Activated T-cell treated with anti-CD3 and anti-CD28 coated beads, Interleukin-2, amount 50 U/mL, for 72 hours (primary cell): ENCODE measurements around the gene MAP4K4. TPM values are rescaled to one million over a fixed set of nuclear protein-coding genes. Genes with fewer than 3 reads are reported as not detected.
A peak's percentile ranks its signal among the peaks of the same experiment; 100 is the strongest.

Experiments used
- ATAC-seq, 2 donors: fragments of 150-1000 bp; cut with Tn5 transposase; replicated peaks in 1 of 2; 2 replicates each; pipeline ENCODE4 v1.10.0; 2021; ENCODE audit warnings: moderate library complexity in 2 of 2, mild to moderate bottlenecking in 1 of 2
- DNase-seq, 2 donors: peaks; one replicate each; pipeline ENCODE4 v3.0.0; 2021 to 2022; ENCODE audit warnings: mixed read lengths in 1 of 2
- H3K27ac Mint-ChIP-seq: one replicate; pipeline ENCODE4 v1.8.0; 2022; ENCODE audit warnings: mild to moderate bottlenecking, moderate library complexity, mixed read lengths
- H3K27me3 Mint-ChIP-seq: one replicate; pipeline ENCODE4 v1.8.0; 2022; ENCODE audit warnings: low read depth, mixed read lengths
- H3K36me3 Mint-ChIP-seq, 2 donors: one replicate each; pipeline ENCODE4 v1.8.0; 2022; ENCODE audit warnings: mixed read lengths in 2 of 2, mild to moderate bottlenecking in 1 of 2; ENCODE audit not compliant: insufficient read depth in 2 of 2
- H3K4me1 Mint-ChIP-seq: one replicate; pipeline ENCODE4 v1.8.0; 2022; ENCODE audit warnings: low read depth, mixed read lengths
- H3K4me3 Mint-ChIP-seq, 2 donors: one replicate each; pipeline ENCODE4 v1.8.0; 2022; ENCODE audit warnings: mild to moderate bottlenecking in 2 of 2, mixed read lengths in 2 of 2, moderate library complexity in 2 of 2
- H3K9me3 Mint-ChIP-seq, 2 donors: one replicate each; pipeline ENCODE4 v1.8.0; 2022; ENCODE audit warnings: mixed read lengths in 2 of 2
- total RNA-seq, 2 donors: library from RNA; stranded (reverse); gene quantifications; one replicate each; pipeline ENCODE4 v1.2.3, GENCODE V29; 2022

MAP4K4 gene
- total RNA-seq, 2 donors from 2014 or later = 72.1 to 85.1 TPM

DNA sequence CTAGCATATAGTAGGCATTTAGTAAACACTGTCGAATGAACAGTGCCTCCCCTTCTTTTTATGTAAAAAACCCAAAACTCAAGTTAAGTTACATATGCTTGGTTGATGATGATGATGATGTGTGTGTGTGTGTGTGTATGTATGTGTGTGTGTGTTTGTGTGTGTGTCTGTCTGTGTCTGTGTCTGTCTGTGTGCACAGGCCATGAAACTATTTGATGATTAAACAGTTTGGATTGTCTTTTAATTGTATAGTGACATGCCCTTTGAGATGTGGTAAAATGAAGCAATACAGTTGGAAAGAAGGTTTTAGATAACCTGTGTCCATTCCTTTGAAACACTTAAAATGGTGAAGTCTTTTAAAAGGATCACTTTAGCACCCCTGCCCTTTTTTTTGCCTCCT lies 105.6 kb downstream of the MAP4K4 start:
- Mint-ChIP-seq H3K4me1 (peaks cover 43% of the 10 kb centered on the region), H3K36me3 (peaks cover 0 to 2% of the 10 kb centered on the region in 2 donors), H3K4me3 (no peak overlapping the region), H3K27ac (peak overlapping the region; percentile 29), H3K27me3 (no peaks in the 10 kb centered on the region), H3K9me3 (no peaks in the 10 kb centered on the region)
- DNase-seq (no peak), ATAC-seq (no peak)

- Mint-ChIP-seq H3K4me3 (no peak overlapping the region), H3K27me3 (no peaks in the 10 kb centered on the region), H3K9me3 (no peaks in the 10 kb centered on the region), H3K4me1 (peaks cover 39% of the 10 kb centered on the region), H3K36me3 (peaks cover 0 to 2% of the 10 kb centered on the region in 2 donors), H3K27ac (no peak overlapping the region)
- DNase-seq (no peak), ATAC-seq (no peak)
Measured at GRCh38 chr2:101803945-101804696, 106.6 kb downstream of the MAP4K4 start.

- H3K36me3 Mint-ChIP-seq = peaks cover 0 to 2% of the 10 kb centered on the region in 2 donors
- peaks cover 36% of the 10 kb centered on the region for H3K4me1 Mint-ChIP-seq
- H3K27me3 Mint-ChIP-seq = no peaks in the 10 kb centered on the region
- ATAC-seq (no peak), DNase-seq (no peak)
- no peaks in the 10 kb centered on the region for H3K9me3 Mint-ChIP-seq
- H3K4me3 Mint-ChIP-seq = peak overlapping the region; percentile 8 to 25
- H3K27ac Mint-ChIP-seq = peak overlapping the region; percentile 33
Measured at GRCh38 chr2:101805152-101806088, 107.9 kb downstream of the MAP4K4 start.

GRCh38 chr2:101806123-101806522 lies 108.6 kb downstream of the MAP4K4 start:
- DNase-seq = peak in 1 of 2 donors; percentile 23
- Mint-ChIP-seq H3K4me1 (peaks cover 36% of the 10 kb centered on the region), H3K27me3 (no peaks in the 10 kb centered on the region), H3K36me3 (peaks cover 0 to 2% of the 10 kb centered on the region in 2 donors), H3K4me3 (peak overlapping the region; percentile 25 to 70), H3K27ac (peak overlapping the region; percentile 33), H3K9me3 (no peaks in the 10 kb centered on the region)
- ATAC-seq = peak; percentile 79 to 82

DNA sequence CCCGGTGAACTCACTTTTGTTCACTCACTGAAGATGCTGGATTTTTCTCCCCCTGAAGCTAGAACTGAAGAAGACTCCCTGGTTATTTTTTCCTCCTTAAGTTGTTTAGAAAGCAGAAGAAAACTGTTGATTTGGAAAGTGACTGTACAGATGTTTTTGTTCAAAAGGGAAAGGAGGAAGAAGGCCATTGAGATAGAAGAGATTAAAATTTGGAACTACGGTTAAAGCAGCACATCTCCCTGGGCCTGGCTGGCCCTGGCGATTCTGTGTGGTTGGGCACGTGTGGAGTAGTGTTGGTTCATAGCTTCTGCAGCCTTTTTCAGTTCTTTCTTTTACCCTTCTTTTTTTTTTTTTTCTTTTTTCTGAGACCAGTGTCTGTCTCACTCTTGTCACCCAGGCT lies 109.2 kb downstream of the MAP4K4 start:
- H3K36me3 Mint-ChIP-seq = peaks cover 0 to 2% of the 10 kb centered on the region in 2 donors
- peak overlapping the region; percentile 45 to 70 for H3K4me3 Mint-ChIP-seq
- H3K9me3 Mint-ChIP-seq = peaks cover 0 to 4% of the 10 kb centered on the region in 2 donors
- H3K4me1 Mint-ChIP-seq = peaks cover 36% of the 10 kb centered on the region
- ATAC-seq (no peak), DNase-seq (no peak)
- H3K27ac Mint-ChIP-seq = peak overlapping the region; percentile 62
- H3K27me3 Mint-ChIP-seq = no peaks in the 10 kb centered on the region

DNA sequence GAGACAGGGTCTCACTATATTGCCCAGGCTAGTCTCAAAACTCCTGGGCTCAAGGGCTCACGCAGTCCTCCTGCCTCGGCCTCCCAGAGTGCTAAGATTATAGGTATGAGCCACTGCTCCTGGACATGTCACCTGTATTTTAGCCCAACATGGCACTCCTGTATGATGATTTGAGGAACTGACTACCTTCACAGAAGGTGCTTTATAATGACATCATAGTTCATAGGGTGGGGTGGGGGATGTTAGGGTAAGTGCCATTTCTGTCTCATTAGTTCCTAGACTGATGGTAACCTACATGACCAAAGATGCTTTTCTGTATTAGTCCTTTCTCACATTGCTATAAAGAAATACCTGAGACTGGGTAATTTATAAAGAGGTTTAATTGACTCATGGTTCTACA lies 109.7 kb downstream of the MAP4K4 start:
- Mint-ChIP-seq H3K27me3 (no peaks in the 10 kb centered on the region), H3K4me3 (peak overlapping the region in 1 of 2 donors; percentile 70), H3K4me1 (peaks cover 39% of the 10 kb centered on the region), H3K9me3 (peaks cover 0 to 4% of the 10 kb centered on the region in 2 donors), H3K27ac (no peak overlapping the region), H3K36me3 (peaks cover 0 to 2% of the 10 kb centered on the region in 2 donors)
- no peak for DNase-seq
- no peak for ATAC-seq

GRCh38 chr2:101808006-101808562 lies 110.6 kb downstream of the MAP4K4 start:
- Mint-ChIP-seq H3K9me3 (peaks cover 0 to 4% of the 10 kb centered on the region in 2 donors), H3K27me3 (no peaks in the 10 kb centered on the region), H3K4me1 (peaks cover 44% of the 10 kb centered on the region), H3K27ac (no peak overlapping the region), H3K4me3 (no peak overlapping the region), H3K36me3 (peaks cover 0 to 2% of the 10 kb centered on the region in 2 donors)
- DNase-seq (no peak), ATAC-seq (no peak)

DNA sequence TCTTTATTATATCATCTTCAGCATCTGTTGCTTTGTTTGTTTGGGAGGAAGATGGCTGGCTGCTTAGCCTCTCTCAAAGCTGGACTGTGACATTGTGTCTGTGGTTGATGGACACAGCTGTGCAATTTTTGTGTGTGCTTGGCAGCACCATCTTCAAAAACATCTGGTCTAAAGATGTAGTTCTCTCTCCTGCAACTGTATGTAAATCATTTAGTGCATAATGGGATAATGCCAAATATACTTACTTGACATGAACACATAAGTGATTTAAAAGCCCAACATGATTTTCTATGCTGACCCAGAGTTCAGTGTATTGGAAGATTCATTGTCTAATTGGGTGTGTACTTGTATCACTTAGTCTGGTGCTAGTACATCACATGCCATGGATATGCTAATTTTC lies 112.2 kb downstream of the MAP4K4 start:
- ATAC-seq (no peak), DNase-seq (no peak)
- Mint-ChIP-seq H3K27ac (peak overlapping the region; percentile 45), H3K4me1 (peaks cover 51% of the 10 kb centered on the region), H3K4me3 (no peak overlapping the region), H3K27me3 (no peaks in the 10 kb centered on the region), H3K36me3 (peaks cover 0 to 2% of the 10 kb centered on the region in 2 donors), H3K9me3 (peaks cover 0 to 4% of the 10 kb centered on the region in 2 donors)

- Mint-ChIP-seq H3K27me3 (no peaks in the 10 kb centered on the region), H3K4me1 (peaks cover 48% of the 10 kb centered on the region), H3K9me3 (peaks cover 0 to 4% of the 10 kb centered on the region in 2 donors), H3K4me3 (no peak overlapping the region), H3K27ac (no peak overlapping the region), H3K36me3 (peaks cover 0 to 4% of the 10 kb centered on the region in 2 donors)
- DNase-seq (no peak), ATAC-seq (no peak)
Measured at GRCh38 chr2:101811226-101812015, 113.9 kb downstream of the MAP4K4 start.

GRCh38 chr2:101812226-101812625 lies 114.7 kb downstream of the MAP4K4 start:
- H3K9me3 Mint-ChIP-seq = peaks cover 0 to 4% of the 10 kb centered on the region in 2 donors
- no peak overlapping the region for H3K4me3 Mint-ChIP-seq
- ATAC-seq = no peak
- peak overlapping the region; percentile 49 for H3K27ac Mint-ChIP-seq
- peaks cover 41% of the 10 kb centered on the region for H3K4me1 Mint-ChIP-seq
- no peaks in the 10 kb centered on the region for H3K27me3 Mint-ChIP-seq
- H3K36me3 Mint-ChIP-seq = peaks cover 0 to 2% of the 10 kb centered on the region in 2 donors
- DNase-seq = no peak

DNA sequence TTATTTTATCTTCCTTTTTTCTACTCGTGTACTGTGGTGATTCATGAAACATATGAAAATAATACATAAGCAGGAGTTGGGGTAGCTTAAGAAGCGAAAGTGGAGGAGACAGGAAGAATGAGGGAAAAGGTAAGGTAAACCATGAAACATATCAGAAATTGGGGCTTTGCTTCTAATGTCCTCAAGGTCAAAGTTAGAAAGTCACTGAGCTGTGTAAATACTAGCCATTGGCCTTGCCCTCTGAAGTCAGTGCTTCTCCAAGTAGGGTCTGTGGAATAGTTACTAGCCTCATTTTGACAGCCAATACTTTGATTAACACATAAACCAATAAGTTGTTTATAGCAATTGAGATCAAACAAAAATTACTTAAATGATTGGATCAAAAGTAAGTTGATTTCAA lies 117.2 kb downstream of the MAP4K4 start:
- peaks cover 0 to 4% of the 10 kb centered on the region in 2 donors for H3K9me3 Mint-ChIP-seq

DNA sequence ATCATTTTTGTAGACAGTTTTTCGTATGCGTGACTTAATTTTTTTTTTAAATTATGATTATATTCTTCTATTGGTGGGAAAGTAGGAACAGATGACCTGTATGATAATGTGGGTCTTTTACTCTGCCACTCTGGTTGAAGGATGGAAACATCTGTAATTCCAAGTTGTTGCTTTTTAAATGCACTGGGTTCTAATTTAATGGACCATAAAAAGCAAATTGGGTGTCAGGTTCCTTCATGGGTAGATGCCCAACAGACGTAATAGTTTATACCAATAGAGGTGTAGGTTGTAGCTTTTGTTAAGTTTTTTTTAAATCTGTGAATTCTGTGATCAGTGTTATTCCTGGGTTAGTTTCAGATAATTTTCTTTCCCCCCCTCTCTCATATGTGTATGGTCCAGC lies 117.6 kb downstream of the MAP4K4 start:
- ATAC-seq (no peak), DNase-seq (no peak)
- peaks cover 57% of the 10 kb centered on the region for H3K4me1 Mint-ChIP-seq
- peaks cover 0 to 2% of the 10 kb centered on the region in 2 donors for H3K36me3 Mint-ChIP-seq
- H3K27me3 Mint-ChIP-seq = no peaks in the 10 kb centered on the region
- no peak overlapping the region for H3K27ac Mint-ChIP-seq
- no peak overlapping the region for H3K4me3 Mint-ChIP-seq
- H3K9me3 Mint-ChIP-seq = peaks cover 0 to 4% of the 10 kb centered on the region in 2 donors

More for the DNA sequence above, 117.2 kb downstream of the MAP4K4 start:
- ATAC-seq (no peak), DNase-seq (no peak)
- Mint-ChIP-seq H3K27ac (peak overlapping the region; percentile 56), H3K36me3 (peaks cover 0 to 2% of the 10 kb centered on the region in 2 donors), H3K27me3 (no peaks in the 10 kb centered on the region), H3K4me3 (no peak overlapping the region), H3K4me1 (peaks cover 54% of the 10 kb centered on the region)
